PFSK-1 (cell line): Measurements from ENCODE around the gene KRTAP2-1.

ENCODE experiments used
- POLR2AphosphoS5 ChIP-seq: IDR thresholded peaks from 2 replicates; pipeline ENCODE4 v1.6.1; 2012; ENCODE audit warnings: low read depth, mild to moderate bottlenecking, control low read depth, low read length, moderate library complexity
- SIN3A ChIP-seq: IDR thresholded peaks from 2 replicates; pipeline ENCODE4 v1.6.1; 2012; ENCODE audit warnings: mild to moderate bottlenecking, low read length, moderate library complexity, borderline replicate concordance; ENCODE audit not compliant: insufficient read depth
- TAF1 ChIP-seq: IDR thresholded peaks from 2 replicates; pipeline ENCODE4 v1.6.1; 2012; ENCODE audit warnings: low read length, control low read depth, borderline replicate concordance; ENCODE audit not compliant: insufficient read depth
- TF ChIP-seq, protein P1 (sequence below), 2 experiments: IDR thresholded peaks; 2 replicates each; pipeline versions ENCODE4 v1.6.1 to v1.8.0; 2011 to 2012; ENCODE audit warnings: low read depth in 2 of 2, low read length in 2 of 2, control low read depth in 1 of 2, inconsistent platforms in 1 of 2, mild to moderate bottlenecking in 1 of 2, moderate library complexity in 1 of 2; ENCODE audit not compliant: insufficient read depth in 1 of 2

- TF ChIP-seq SIN3A = no peak
- no peak for TF ChIP-seq POLR2AphosphoS5
- TF ChIP-seq TAF1 = no peak
- TF ChIP-seq, protein P1, sequence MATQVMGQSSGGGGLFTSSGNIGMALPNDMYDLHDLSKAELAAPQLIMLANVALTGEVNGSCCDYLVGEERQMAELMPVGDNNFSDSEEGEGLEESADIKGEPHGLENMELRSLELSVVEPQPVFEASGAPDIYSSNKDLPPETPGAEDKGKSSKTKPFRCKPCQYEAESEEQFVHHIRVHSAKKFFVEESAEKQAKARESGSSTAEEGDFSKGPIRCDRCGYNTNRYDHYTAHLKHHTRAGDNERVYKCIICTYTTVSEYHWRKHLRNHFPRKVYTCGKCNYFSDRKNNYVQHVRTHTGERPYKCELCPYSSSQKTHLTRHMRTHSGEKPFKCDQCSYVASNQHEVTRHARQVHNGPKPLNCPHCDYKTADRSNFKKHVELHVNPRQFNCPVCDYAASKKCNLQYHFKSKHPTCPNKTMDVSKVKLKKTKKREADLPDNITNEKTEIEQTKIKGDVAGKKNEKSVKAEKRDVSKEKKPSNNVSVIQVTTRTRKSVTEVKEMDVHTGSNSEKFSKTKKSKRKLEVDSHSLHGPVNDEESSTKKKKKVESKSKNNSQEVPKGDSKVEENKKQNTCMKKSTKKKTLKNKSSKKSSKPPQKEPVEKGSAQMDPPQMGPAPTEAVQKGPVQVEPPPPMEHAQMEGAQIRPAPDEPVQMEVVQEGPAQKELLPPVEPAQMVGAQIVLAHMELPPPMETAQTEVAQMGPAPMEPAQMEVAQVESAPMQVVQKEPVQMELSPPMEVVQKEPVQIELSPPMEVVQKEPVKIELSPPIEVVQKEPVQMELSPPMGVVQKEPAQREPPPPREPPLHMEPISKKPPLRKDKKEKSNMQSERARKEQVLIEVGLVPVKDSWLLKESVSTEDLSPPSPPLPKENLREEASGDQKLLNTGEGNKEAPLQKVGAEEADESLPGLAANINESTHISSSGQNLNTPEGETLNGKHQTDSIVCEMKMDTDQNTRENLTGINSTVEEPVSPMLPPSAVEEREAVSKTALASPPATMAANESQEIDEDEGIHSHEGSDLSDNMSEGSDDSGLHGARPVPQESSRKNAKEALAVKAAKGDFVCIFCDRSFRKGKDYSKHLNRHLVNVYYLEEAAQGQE (IDR thresholded peaks at IDR 0.05; ENCODE audit: insufficient read depth in 1 of 2, low read depth in 2 of 2, low read length in 2 of 2) = no peak
These were observed 31.7 kb downstream of the KRTAP2-1 start for GRCh38 chr17:41015454-41015853.
